MM.1S (cell line): Measurements from ENCODE around the gene FES.

ENCODE experiments used
- DNase-seq: peaks from one replicate; pipeline ENCODE4 v3.0.0-alpha.2; 2015
- H2AFZ ChIP-seq: fragments of 300-600 bp; sonication (generic); 2 replicates; pipeline ENCODE4 v1.6.0; 2016; ENCODE audit warnings: antibody characterized with exemption, low read length
- H3F3A ChIP-seq: fragments of 300-600 bp; sonication (generic); 2 replicates; pipeline ENCODE4 v1.6.1; 2016; ENCODE audit warnings: mild to moderate bottlenecking, antibody characterized with exemption, low read length, moderate library complexity, mixed read lengths; ENCODE audit not compliant: insufficient read depth
- H3K27ac ChIP-seq: fragments of 300-600 bp; sonication (generic); 2 replicates; pipeline ENCODE4 v1.5.1; 2016; ENCODE audit warnings: mild to moderate bottlenecking, low read length
- H3K27me3 ChIP-seq: fragments of 300-600 bp; sonication (generic); replicated peaks from 2 replicates; pipeline ENCODE4 v1.6.0; 2016; ENCODE audit warnings: low read length; ENCODE audit not compliant: insufficient read depth
- H3K36me3 ChIP-seq: fragments of 300-600 bp; sonication (generic); replicated peaks from 2 replicates; pipeline ENCODE4 v1.6.1; 2016; ENCODE audit warnings: mild to moderate bottlenecking, low read length, mixed read lengths; ENCODE audit not compliant: insufficient read depth
- H3K4me1 ChIP-seq: fragments of 300-600 bp; sonication (generic); 2 replicates; pipeline ENCODE4 v1.6.1; 2016; ENCODE audit warnings: low read length, mixed read lengths
- H3K4me2 ChIP-seq: fragments of 300-600 bp; sonication (generic); 2 replicates; pipeline ENCODE4 v1.6.0; 2016; ENCODE audit warnings: low read depth, low read length
- H3K4me3 ChIP-seq: fragments of 300-600 bp; sonication (generic); 2 replicates; pipeline ENCODE4 v1.5.1; 2016; ENCODE audit warnings: low read length, mixed read lengths
- H3K79me2 ChIP-seq: fragments of 300-600 bp; sonication (generic); 2 replicates; pipeline ENCODE4 v1.6.1; 2016; ENCODE audit warnings: mixed run types, low read length, mixed read lengths
- H3K9ac ChIP-seq: fragments of 300-600 bp; sonication (generic); 2 replicates; pipeline ENCODE4 v1.6.1; 2016; ENCODE audit warnings: low read length, mixed read lengths
- H3K9me2 ChIP-seq: fragments of 300-600 bp; sonication (generic); replicated peaks from 2 replicates; pipeline ENCODE4 v1.6.1; 2016; ENCODE audit warnings: mild to moderate bottlenecking, low read length, mixed read lengths; ENCODE audit not compliant: insufficient read depth
- H3K9me3 ChIP-seq: fragments of 300-600 bp; sonication (generic); replicated peaks from 2 replicates; pipeline ENCODE4 v1.6.1; 2016; ENCODE audit warnings: mild to moderate bottlenecking, low read length, mixed read lengths; ENCODE audit not compliant: insufficient read depth
- H4K20me1 ChIP-seq: fragments of 300-600 bp; sonication (generic); 2 replicates; pipeline ENCODE4 v1.6.1; 2016; ENCODE audit warnings: mild to moderate bottlenecking, low read length, moderate library complexity, mixed read lengths; ENCODE audit not compliant: insufficient read depth
- EZH2 ChIP-seq: fragments of 300-600 bp; sonication (generic); optimal IDR thresholded peaks from 2 replicates; pipeline ENCODE3; 2017; ENCODE audit warnings: low read depth, mild to moderate bottlenecking, antibody characterized with exemption, low read length, mixed read lengths
- EZH2phosphoT487 ChIP-seq: fragments of 300-600 bp; sonication (generic); IDR thresholded peaks from 2 replicates; pipeline ENCODE4 v1.6.1; 2018; ENCODE audit warnings: antibody characterized with exemption, low read length
- TF ChIP-seq, protein P1 (sequence below): fragments of 300-600 bp; sonication (generic); IDR thresholded peaks from 2 replicates; pipeline ENCODE4 v1.5.1; 2016; ENCODE audit warnings: antibody characterized with exemption, low read length, mixed read lengths

FES gene

DNA sequence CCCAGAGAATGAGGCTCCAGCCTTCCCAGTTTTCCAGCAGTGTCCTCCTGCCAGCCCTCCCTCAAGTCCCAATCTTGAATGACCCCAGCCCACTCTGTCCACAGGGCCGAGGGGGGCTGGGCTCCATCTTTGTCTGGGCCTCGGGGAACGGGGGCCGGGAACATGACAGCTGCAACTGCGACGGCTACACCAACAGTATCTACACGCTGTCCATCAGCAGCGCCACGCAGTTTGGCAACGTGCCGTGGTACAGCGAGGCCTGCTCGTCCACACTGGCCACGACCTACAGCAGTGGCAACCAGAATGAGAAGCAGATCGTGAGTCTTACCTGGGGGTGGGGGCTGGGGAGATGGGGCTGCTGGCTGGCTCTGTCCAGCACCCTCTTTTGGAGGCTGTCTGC, 5.6 kb upstream of the FES start:
- Histone ChIP-seq H4K20me1 (no peaks in the 10 kb centered on the region), H3K4me2 (no peak overlapping the region), H2AFZ (no peak overlapping the region), H3K9ac (no peak overlapping the region), H3K4me3 (no peak overlapping the region), H3K4me1 (no peaks in the 10 kb centered on the region), H3K27ac (no peak overlapping the region), H3K36me3 (no peaks in the 10 kb centered on the region), H3K9me3 (no peaks in the 10 kb centered on the region), H3K9me2 (no peaks in the 10 kb centered on the region), H3K79me2 (peaks cover 12% of the 10 kb centered on the region), H3F3A (no peaks in the 10 kb centered on the region), H3K27me3 (no peaks in the 10 kb centered on the region)
- TF ChIP-seq, protein P1, sequence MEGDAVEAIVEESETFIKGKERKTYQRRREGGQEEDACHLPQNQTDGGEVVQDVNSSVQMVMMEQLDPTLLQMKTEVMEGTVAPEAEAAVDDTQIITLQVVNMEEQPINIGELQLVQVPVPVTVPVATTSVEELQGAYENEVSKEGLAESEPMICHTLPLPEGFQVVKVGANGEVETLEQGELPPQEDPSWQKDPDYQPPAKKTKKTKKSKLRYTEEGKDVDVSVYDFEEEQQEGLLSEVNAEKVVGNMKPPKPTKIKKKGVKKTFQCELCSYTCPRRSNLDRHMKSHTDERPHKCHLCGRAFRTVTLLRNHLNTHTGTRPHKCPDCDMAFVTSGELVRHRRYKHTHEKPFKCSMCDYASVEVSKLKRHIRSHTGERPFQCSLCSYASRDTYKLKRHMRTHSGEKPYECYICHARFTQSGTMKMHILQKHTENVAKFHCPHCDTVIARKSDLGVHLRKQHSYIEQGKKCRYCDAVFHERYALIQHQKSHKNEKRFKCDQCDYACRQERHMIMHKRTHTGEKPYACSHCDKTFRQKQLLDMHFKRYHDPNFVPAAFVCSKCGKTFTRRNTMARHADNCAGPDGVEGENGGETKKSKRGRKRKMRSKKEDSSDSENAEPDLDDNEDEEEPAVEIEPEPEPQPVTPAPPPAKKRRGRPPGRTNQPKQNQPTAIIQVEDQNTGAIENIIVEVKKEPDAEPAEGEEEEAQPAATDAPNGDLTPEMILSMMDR, result no peak
- TF ChIP-seq EZH2phosphoT487 (no peak), EZH2 (no peak)
- DNase-seq, result no peak

DNA sequence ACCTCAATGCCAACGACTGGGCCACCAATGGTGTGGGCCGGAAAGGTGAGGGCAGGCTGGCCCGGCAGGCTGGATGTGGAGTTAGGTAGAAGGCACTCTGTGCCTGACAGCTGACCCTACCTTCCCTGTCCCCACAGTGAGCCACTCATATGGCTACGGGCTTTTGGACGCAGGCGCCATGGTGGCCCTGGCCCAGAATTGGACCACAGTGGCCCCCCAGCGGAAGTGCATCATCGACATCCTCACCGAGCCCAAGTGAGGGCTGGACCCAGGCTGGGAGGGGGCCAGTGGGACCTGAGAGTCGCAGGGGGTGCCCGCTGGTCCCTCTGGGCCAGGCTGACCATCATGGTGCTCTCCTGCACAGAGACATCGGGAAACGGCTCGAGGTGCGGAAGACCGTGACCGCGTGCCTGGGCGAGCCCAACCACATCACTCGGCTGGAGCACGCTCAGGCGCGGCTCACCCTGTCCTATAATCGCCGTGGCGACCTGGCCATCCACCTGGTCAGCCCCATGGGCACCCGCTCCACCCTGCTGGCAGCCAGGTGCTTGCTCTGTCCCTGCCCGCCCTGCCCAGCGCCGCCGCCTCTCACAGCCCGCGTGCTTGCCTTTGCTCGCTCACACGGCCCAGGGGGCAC, 4.5 kb upstream of the FES start:
- Histone ChIP-seq H3K9me2 (no peaks in the 10 kb centered on the region), H3K4me2 (no peak overlapping the region), H3K36me3 (no peaks in the 10 kb centered on the region), H3K27ac (no peak overlapping the region), H3K9ac (no peak overlapping the region), H3K27me3 (no peaks in the 10 kb centered on the region), H3K4me1 (no peaks in the 10 kb centered on the region), H3F3A (no peaks in the 10 kb centered on the region), H3K9me3 (no peaks in the 10 kb centered on the region), H2AFZ (no peak overlapping the region), H3K4me3 (no peak overlapping the region), H4K20me1 (no peaks in the 10 kb centered on the region), H3K79me2 (0 out of 2 replicates have a peak, but pooled peaks cover 2% of the 10 kb centered on the region)
- DNase-seq, result no peak
- TF ChIP-seq EZH2, result no peak
- TF ChIP-seq, protein P1, result no peak
- no peak for TF ChIP-seq EZH2phosphoT487

DNA sequence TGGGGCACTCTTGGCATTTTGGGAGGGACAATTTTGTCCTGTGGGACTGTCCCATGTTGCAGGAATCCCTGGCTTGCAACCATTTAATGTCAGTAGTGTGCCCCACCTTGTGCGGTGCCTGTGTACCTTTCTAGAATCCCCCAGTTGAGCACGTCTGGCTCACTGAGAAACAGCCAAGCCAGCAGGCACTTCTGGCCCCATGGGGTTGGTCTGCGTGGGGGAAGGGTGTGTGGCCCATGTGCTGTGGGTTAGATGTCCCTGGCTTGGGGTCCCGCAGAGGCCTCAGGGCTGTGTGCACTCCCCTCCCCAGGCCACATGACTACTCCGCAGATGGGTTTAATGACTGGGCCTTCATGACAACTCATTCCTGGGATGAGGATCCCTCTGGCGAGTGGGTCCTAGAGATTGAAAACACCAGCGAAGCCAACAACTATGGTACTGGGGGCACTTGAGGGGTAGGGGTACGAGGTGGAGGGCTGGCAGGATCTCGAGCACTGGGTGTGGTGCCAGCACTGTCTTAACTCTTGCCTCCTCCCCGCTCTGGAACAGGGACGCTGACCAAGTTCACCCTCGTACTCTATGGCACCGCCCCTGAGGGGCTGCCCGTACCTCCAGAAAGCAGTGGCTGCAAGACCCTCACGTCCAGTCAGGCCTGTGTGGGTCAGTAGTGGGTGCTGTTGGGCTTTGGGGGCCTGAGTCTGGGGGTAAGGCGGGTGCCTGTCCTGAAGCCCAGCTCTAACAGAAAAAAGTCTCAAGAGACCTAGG, 3.7 kb upstream of the FES start:
- Histone ChIP-seq H3K4me2 (no peak overlapping the region), H3K79me2 (no peaks in the 10 kb centered on the region), H3F3A (no peaks in the 10 kb centered on the region; the same call in 1 of the 2 replicates), H3K4me1 (no peaks in the 10 kb centered on the region), H3K9ac (no peak overlapping the region), H3K9me3 (no peaks in the 10 kb centered on the region), H3K36me3 (no peaks in the 10 kb centered on the region), H3K27me3 (no peaks in the 10 kb centered on the region), H3K4me3 (no peak overlapping the region), H4K20me1 (no peaks in the 10 kb centered on the region), H2AFZ (no peak overlapping the region), H3K27ac (no peak overlapping the region), H3K9me2 (no peaks in the 10 kb centered on the region)
- TF ChIP-seq, protein P1, result no peak
- TF ChIP-seq EZH2, result no peak
- TF ChIP-seq EZH2phosphoT487, result no peak
- DNase-seq, result no peak
